ENCODE measurements around the gene CIRBP. TPM values are rescaled to one million over a fixed set of nuclear protein-coding genes. Genes with fewer than 3 reads are reported as not detected.
A peak's percentile ranks its signal among the peaks of the same experiment; 100 is the strongest.

The CIRBP gene
- polyA plus RNA-seq, 1 of the 3 experiments (the other 2 are of a cell fraction): 762 TPM

GRCh38 chr19:1230783-1231489 is 38.2 kb upstream of the CIRBP start:
- Histone ChIP-seq H3K9me2 (no peaks in the 10 kb centered on the region), H3K27ac (ENCODE audit: low read depth in 2 of 2, low read length in 1 of 2) (no peak overlapping the region), H3K9me3 (no peaks in the 10 kb centered on the region), H3K79me2 (ENCODE audit: insufficient read depth) (peaks cover 6% of the 10 kb centered on the region; the same call in 1 of the 2 replicates), H3K27me3 (ENCODE audit: insufficient read depth) (no peaks in the 10 kb centered on the region), H3K9ac (no peak overlapping the region), H3F3A (replicated peaks; ENCODE audit: insufficient read depth) (peaks cover 14% of the 10 kb centered on the region), H4K20me1 (ENCODE audit: insufficient read depth) (peaks cover 19% of the 10 kb centered on the region), H2AFZ (ENCODE audit: low read depth) (no peak overlapping the region), H3K4me3 (ENCODE audit: low read depth in 2 of 2, low read length in 1 of 2) (no peak overlapping the region), H3K36me3 (replicated peaks in 1 of 2; ENCODE audit: control insufficient read depth in 1 of 2, insufficient read depth in 2 of 2, low read length in 1 of 2) (peaks cover 0 to 61% of the 10 kb centered on the region in 2 experiments), H3K4me2 (no peak overlapping the region), H3K4me1 (ENCODE audit: control insufficient read depth in 1 of 2, insufficient read depth in 2 of 2, low read depth in 1 of 2, low read length in 1 of 2) (peaks cover 0 to 4% of the 10 kb centered on the region in 2 experiments; a peak in 1 of 4 replicates)
- 95% methylated on average over 29 of the region's 38 CpGs for WGBS (ENCODE audit: low lambda C conversion rate)
- TF ChIP-seq, protein P1, sequence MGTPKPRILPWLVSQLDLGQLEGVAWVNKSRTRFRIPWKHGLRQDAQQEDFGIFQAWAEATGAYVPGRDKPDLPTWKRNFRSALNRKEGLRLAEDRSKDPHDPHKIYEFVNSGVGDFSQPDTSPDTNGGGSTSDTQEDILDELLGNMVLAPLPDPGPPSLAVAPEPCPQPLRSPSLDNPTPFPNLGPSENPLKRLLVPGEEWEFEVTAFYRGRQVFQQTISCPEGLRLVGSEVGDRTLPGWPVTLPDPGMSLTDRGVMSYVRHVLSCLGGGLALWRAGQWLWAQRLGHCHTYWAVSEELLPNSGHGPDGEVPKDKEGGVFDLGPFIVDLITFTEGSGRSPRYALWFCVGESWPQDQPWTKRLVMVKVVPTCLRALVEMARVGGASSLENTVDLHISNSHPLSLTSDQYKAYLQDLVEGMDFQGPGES (IDR thresholded peaks at IDR 0.05; ENCODE audit: low read depth, low read length): no peak
- no peak for TF ChIP-seq CHD2 (IDR thresholded peaks at IDR 0.05; ENCODE audit: low read length, partially characterized antibody)
- no peak for TF ChIP-seq SMC3 (IDR thresholded peaks at IDR 0.05; ENCODE audit: low read depth, low read length)
- no peak for TF ChIP-seq YY1 (IDR thresholded peaks at IDR 0.05; ENCODE audit: low read depth)
- TF ChIP-seq GABPA (IDR thresholded peaks at IDR 0.05; ENCODE audit: low read depth): no peak
- TF ChIP-seq, protein P2, sequence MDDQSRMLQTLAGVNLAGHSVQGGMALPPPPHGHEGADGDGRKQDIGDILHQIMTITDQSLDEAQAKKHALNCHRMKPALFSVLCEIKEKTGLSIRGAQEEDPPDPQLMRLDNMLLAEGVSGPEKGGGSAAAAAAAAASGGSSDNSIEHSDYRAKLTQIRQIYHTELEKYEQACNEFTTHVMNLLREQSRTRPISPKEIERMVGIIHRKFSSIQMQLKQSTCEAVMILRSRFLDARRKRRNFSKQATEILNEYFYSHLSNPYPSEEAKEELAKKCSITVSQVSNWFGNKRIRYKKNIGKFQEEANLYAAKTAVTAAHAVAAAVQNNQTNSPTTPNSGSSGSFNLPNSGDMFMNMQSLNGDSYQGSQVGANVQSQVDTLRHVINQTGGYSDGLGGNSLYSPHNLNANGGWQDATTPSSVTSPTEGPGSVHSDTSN (IDR thresholded peaks at IDR 0.05): no peak
- POLR2A ChIA-PET: no interaction called here
- DNase-seq: peak; percentile 49
- CTCF ChIA-PET: interaction anchor here (1.4 kb wide), 1 partner anchor 49 kb away, joined by 3 read pairs; no protein-coding TSS in a partner anchor

GRCh38 chr19:1231729-1232637 is 37.1 kb upstream of the CIRBP start:
- Histone ChIP-seq H3K9me2 (no peaks in the 10 kb centered on the region), H3K4me2 (no peak overlapping the region), H3K79me2 (ENCODE audit: insufficient read depth) (peaks cover 11% of the 10 kb centered on the region; the same call in 1 of the 2 replicates), H4K20me1 (ENCODE audit: insufficient read depth) (peaks cover 24% of the 10 kb centered on the region), H3K27me3 (ENCODE audit: insufficient read depth) (no peaks in the 10 kb centered on the region), H3K9ac (no peak overlapping the region), H2AFZ (ENCODE audit: low read depth) (no peak overlapping the region), H3K4me3 (ENCODE audit: low read depth in 2 of 2, low read length in 1 of 2) (no peak overlapping the region), H3F3A (replicated peaks; ENCODE audit: insufficient read depth) (peaks cover 14% of the 10 kb centered on the region), H3K4me1 (ENCODE audit: control insufficient read depth in 1 of 2, insufficient read depth in 2 of 2, low read depth in 1 of 2, low read length in 1 of 2) (peaks cover 0 to 9% of the 10 kb centered on the region in 2 experiments; a peak in 1 of 4 replicates), H3K9me3 (no peaks in the 10 kb centered on the region), H3K27ac (ENCODE audit: low read depth in 2 of 2, low read length in 1 of 2) (no peak overlapping the region), H3K36me3 (replicated peaks in 1 of 2; ENCODE audit: control insufficient read depth in 1 of 2, insufficient read depth in 2 of 2, low read length in 1 of 2) (peaks cover 0 to 55% of the 10 kb centered on the region in 2 experiments)
- 95% methylated on average over 9 of the region's 15 CpGs for WGBS (ENCODE audit: low lambda C conversion rate)
- POLR2A ChIA-PET: no interaction called here
- no peak for DNase-seq
- CTCF ChIA-PET: interaction anchor here (1.2 to 5.7 kb wide), 4 partner anchors 10 to 119 kb away, joined by 3 to 82 read pairs (median 4); no protein-coding TSS in a partner anchor
- no peak for TF ChIP-seq NFIC (IDR thresholded peaks at IDR 0.05; ENCODE audit: borderline replicate concordance)
- no peak for TF ChIP-seq FOSL2 (IDR thresholded peaks at IDR 0.05; ENCODE audit: borderline replicate concordance, low read depth)
- TF ChIP-seq TCF12 (IDR thresholded peaks at IDR 0.05): no peak
- TF ChIP-seq NRF1 (IDR thresholded peaks at IDR 0.05; ENCODE audit: low read depth, low read length): no peak
- TF ChIP-seq YY1 (IDR thresholded peaks at IDR 0.05; ENCODE audit: low read depth): no peak
- TF ChIP-seq RFX5 (IDR thresholded peaks at IDR 0.05; ENCODE audit: low read length): no peak
- no peak for TF ChIP-seq MAX (IDR thresholded peaks at IDR 0.05; ENCODE audit: low read depth)
- no peak for TF ChIP-seq MXI1 (IDR thresholded peaks at IDR 0.05; ENCODE audit: low read depth, low read length)
- no peak for TF ChIP-seq GABPA (IDR thresholded peaks at IDR 0.05; ENCODE audit: low read depth)
- TF ChIP-seq CTCF (IDR thresholded peaks at IDR 0.05): no peak
- TF ChIP-seq EP300 (IDR thresholded peaks at IDR 0.05; ENCODE audit: borderline replicate concordance in 1 of 2, low read depth in 1 of 2, low read length in 1 of 2): no peak
- no peak for TF ChIP-seq SIN3A (IDR thresholded peaks at IDR 0.05; ENCODE audit: borderline replicate concordance, low read depth, low read length)
- TF ChIP-seq RAD21 (IDR thresholded peaks at IDR 0.05; ENCODE audit: low read length): no peak
- TF ChIP-seq MEF2A (IDR thresholded peaks at IDR 0.05; ENCODE audit: borderline replicate concordance, low read depth): no peak
